Pancreas (tissue), 10 donors: ENCODE measurements around the gene VNN1. TPM values are rescaled to one million over a fixed set of nuclear protein-coding genes. Genes with fewer than 3 reads are reported as not detected.
"Not testable (repeated sequence)": the region's sequence is repeated elsewhere in the genome, so short reads cannot be mapped to it uniquely, and the experiment has no call there.

ENCODE experiments used
- ATAC-seq, 4 donors: fragments of 200-7000 bp; cut with Tn5 transposase; one replicate each; pipeline versions ENCODE4 v1.8.0 to v1.9.1; 2020; ENCODE audit warnings: mild to moderate bottlenecking in 4 of 4, moderate library complexity in 4 of 4
- DNase-seq, 6 donors: peaks; one replicate each; pipeline ENCODE4 v3.0.0-alpha.2; 2020
- FAIRE-seq: peaks from 2 replicates; lab custom pipeline; 2012; peaks lifted over from hg19 to GRCh38; lab: Jason Lieb, UNC
- H3K27ac ChIP-seq, 4 donors: fragments of 200-600 bp; sonication (generic); 1 replicate in 3 of 4; 2 replicates in 1 of 4; pipeline versions ENCODE4 v1.5.0 to v1.8.0; 2020
- H3K27me3 ChIP-seq, 4 donors: fragments of 200-600 bp; one replicate each; pipeline ENCODE4 v1.8.0; 2021
- H3K36me3 ChIP-seq, 3 donors: fragments of 200-600 bp; sonication (generic) in 1 of 3; one replicate each; pipeline versions ENCODE4 v1.5.0 to v1.8.0; 2020 to 2021
- H3K4me1 ChIP-seq, 3 donors: fragments of 200-600 bp; one replicate each; pipeline ENCODE4 v1.8.0; 2021
- H3K4me3 ChIP-seq, 4 donors: fragments of 200-600 bp; sonication (generic) in 2 of 4; one replicate each; pipeline versions ENCODE4 v1.5.0 to v1.8.0; 2020 to 2021
- H3K9me3 ChIP-seq, 4 donors: fragments of 200-600 bp; one replicate each; pipeline ENCODE4 v1.8.0; 2021
- CTCF ChIP-seq, 4 donors: fragments of 200-600 bp; sonication (generic) in 3 of 4; IDR thresholded peaks; one replicate each; pipeline versions ENCODE4 v1.5.0 to v1.8.0; 2021; ENCODE audit warnings: antibody characterized with exemption in 4 of 4
- WGBS, 2 donors: extraction: QIAGEN DNeasy Blood & Tissue Kit; methylation state at CpG; one replicate each; pipeline ENCODE4 v1.1.7; 2013; 5-methylcytosine and 5-hydroxymethylcytosine counted together
- intact Hi-C, 3 donors: fragments of 100-400 bp; cut with DNase I; formaldehyde crosslinking; loops; one replicate each; pipeline versions ENCODE4 v1.11.1 to v1.14.2; 2022
- polyA plus RNA-seq, 2 donors: library from polyadenylated mRNA; stranded (reverse); fragments of 200-250 nt; gene quantifications; one replicate each; pipeline ENCODE4 v1.2.3, GENCODE V29; 2013
- total RNA-seq, 6 donors: library from RNA; stranded (reverse); fragmentation: NEBNext Ultra II Directional in 4 of 6; extraction: Animal tissue kit (Norgen Biotek cat#: 25700) in 4 of 6; gene quantifications; one replicate each; pipeline versions ENCODE4 v1.2.1 to v1.2.4, GENCODE V29; 2021 to 2023
- donor health status: healthy with polysubstance abuse.
- donor health status: DM: no; HTN: no; CAD: no; lungs with moderate emphysema.
- donor health status: DM: no; HTN: no; CAD: no.
- donor health status: control.
- donor health status: control.
- donor health status: Bipolar disorder and iron deficiency.
- donor health status: DM: yes; HTN: yes; CAD: no.
- donor health status: DM: no; HTN: no; CAD: no.
- donor health status: DM: no; HTN: no; CAD: no.
- donor health status: DM: yes; HTN: yes; CAD: no.

Gene VNN1
- total and polyA plus RNA-seq, 8 donors = 0.13 to 4.7 (median 1.0) TPM

DNA sequence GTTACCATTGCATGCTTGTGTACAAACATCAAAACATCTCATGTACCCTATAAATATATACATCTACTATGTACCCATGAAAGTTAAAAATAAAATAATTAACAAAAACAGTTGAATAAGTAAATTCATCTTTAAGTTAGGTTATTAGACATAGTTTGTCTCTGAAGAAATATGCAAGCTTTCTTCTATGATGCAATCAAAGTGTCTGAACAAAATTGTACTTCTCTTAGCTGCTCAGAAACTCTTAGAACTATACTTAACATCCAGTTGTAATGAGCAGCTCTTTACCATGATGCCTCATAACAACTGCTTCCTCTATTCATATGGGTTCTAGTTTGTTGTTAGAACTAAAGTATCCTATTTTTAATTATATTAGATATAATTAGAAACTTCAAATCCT, 5.9 kb downstream of the VNN1 start:
- Histone ChIP-seq H3K4me1 (peaks cover 0 to 8% (median 0%) of the 10 kb centered on the region in 3 donors), H3K27ac (no peak overlapping the region), H3K36me3 (no peaks in the 10 kb centered on the region), H3K9me3 (no peaks in the 10 kb centered on the region), H3K4me3 (no peak overlapping the region), H3K27me3 (no peaks in the 10 kb centered on the region)
- DNase-seq (no peak), FAIRE-seq (no peak), ATAC-seq (no peak)
- intact Hi-C loops = no loop called here
- no peak for TF ChIP-seq CTCF (IDR thresholded peaks at IDR 0.05)

GRCh38 chr6:132706756-132707155, 7.1 kb downstream of the VNN1 start:
- H3K4me3 ChIP-seq, H3K36me3 ChIP-seq, H3K9me3 ChIP-seq, FAIRE-seq, H3K27ac ChIP-seq, H3K4me1 ChIP-seq, intact Hi-C loops, DNase-seq, H3K27me3 ChIP-seq, ATAC-seq: not testable (repeated sequence)
- 79 to 98% methylated on average over 4 of the region's 4 CpGs for WGBS, 2 donors

- Histone ChIP-seq H3K4me1 (no peaks in the 10 kb centered on the region), H3K27me3 (no peaks in the 10 kb centered on the region), H3K9me3 (no peaks in the 10 kb centered on the region), H3K27ac (no peak overlapping the region), H3K4me3 (no peak overlapping the region), H3K36me3 (no peaks in the 10 kb centered on the region)
- no peak for TF ChIP-seq CTCF (IDR thresholded peaks at IDR 0.05)
- intact Hi-C loops = no loop called here
- ATAC-seq = no peak
- no peak for DNase-seq
- no peak for FAIRE-seq
Observed at GRCh38 chr6:132703936-132704335, 9.9 kb downstream of the VNN1 start.

DNA sequence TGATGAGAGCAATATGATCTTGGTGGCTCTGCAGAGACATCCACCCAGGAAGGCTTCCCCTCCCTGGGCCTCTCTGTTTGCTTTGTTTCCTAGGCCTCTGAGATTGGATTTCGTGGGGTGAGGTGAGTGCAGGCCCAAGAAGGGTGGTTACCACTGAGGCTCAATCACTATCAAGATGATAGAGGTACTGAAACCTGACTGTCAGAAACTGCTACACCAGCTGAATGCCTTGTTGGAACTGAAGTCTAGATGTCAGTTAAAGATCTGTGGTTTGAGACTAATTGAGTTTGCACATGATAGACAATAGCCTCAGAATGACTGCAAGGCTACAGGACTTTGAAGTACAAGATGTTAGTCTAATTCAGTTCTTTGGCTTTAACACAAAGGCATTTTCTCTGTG, 15.2 kb downstream of the VNN1 start:
- H3K9me3 ChIP-seq = no peaks in the 10 kb centered on the region
- FAIRE-seq (no peak), ATAC-seq (no peak), DNase-seq (no peak)
- H3K4me1 ChIP-seq = peaks cover 0 to under 1% (median 0%) of the 10 kb centered on the region in 3 donors
- no peak overlapping the region for H3K4me3 ChIP-seq
- intact Hi-C loops = no loop called here
- WGBS, 2 donors = 38 to 79% methylated on average over 1 of the region's 1 CpG
- H3K27me3 ChIP-seq = no peaks in the 10 kb centered on the region
- TF ChIP-seq CTCF (IDR thresholded peaks at IDR 0.05) = no peak
- no peaks in the 10 kb centered on the region for H3K36me3 ChIP-seq
- no peak overlapping the region for H3K27ac ChIP-seq

DNA sequence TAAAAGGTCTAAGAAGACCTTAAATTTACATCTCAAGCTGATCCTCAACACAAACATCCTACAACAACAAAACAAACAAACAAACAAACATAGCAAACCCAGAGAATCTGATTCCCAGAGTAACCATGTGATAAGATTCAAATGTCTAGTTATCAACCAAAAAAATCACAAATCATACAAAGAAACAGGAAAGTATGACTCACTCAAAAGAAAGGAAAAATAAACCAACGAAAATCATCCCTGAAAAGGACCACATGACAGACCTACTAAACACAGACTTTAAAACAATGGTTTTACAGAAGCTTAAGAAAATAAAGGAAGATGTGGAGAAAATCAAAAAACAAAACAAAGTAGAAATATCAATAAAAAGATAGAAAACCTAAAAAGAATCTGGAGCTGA, 18.1 kb downstream of the VNN1 start:
- peaks cover 0 to 5% (median 0%) of the 10 kb centered on the region in 3 donors for H3K4me1 ChIP-seq
- no peak for FAIRE-seq
- intact Hi-C loops = no loop called here
- no peak for DNase-seq
- no peak for ATAC-seq
- H3K9me3 ChIP-seq = no peaks in the 10 kb centered on the region
- 0 to 25% methylated on average over 1 of the region's 1 CpG for WGBS, 2 donors
- no peak overlapping the region for H3K27ac ChIP-seq
- H3K27me3 ChIP-seq = no peaks in the 10 kb centered on the region
- no peak for TF ChIP-seq CTCF (IDR thresholded peaks at IDR 0.05)
- no peak overlapping the region for H3K4me3 ChIP-seq
- H3K36me3 ChIP-seq = no peaks in the 10 kb centered on the region

- 41 to 54% methylated on average over 3 of the region's 3 CpGs for WGBS, 2 donors
- H3K4me3 ChIP-seq = no peak overlapping the region
- no peak for TF ChIP-seq CTCF (IDR thresholded peaks at IDR 0.05)
- no peaks in the 10 kb centered on the region for H3K9me3 ChIP-seq
- intact Hi-C loops = no loop called here
- DNase-seq (no peak), FAIRE-seq (no peak), ATAC-seq (peak in 3 of 4 donors; percentile 56 to 81 (median 59))
- no peaks in the 10 kb centered on the region for H3K27me3 ChIP-seq
- no peak overlapping the region for H3K27ac ChIP-seq
- H3K36me3 ChIP-seq = no peaks in the 10 kb centered on the region
- peaks cover 0 to 5% (median 0%) of the 10 kb centered on the region in 3 donors for H3K4me1 ChIP-seq
Observed at GRCh38 chr6:132693478-132693877, 20.4 kb downstream of the VNN1 start.
